Endothelial cell of umbilical vein (primary cell): ENCODE measurements around the gene TTC27. TPM values are rescaled to one million over a fixed set of nuclear protein-coding genes. Genes with fewer than 3 reads are reported as not detected.

ENCODE experiments used
- BruUV-seq: library from RNA; stranded (reverse); fragments of 400-500 nt; replicated peaks from 2 replicates; lab custom pipeline; 2021; lab: Mats Ljungman, UMichigan
- CTCF ChIA-PET: fragments of 300-600, 350-600 bp; sonication (Branson Sonifier 250); formaldehyde crosslinking; loops from one replicate; lab custom pipeline; 2021; ENCODE audit warnings: antibody characterized with exemption, inconsistent platforms; lab: Charles Lee
- POLR2A ChIA-PET: fragments of 300-600, 350-600 bp; sonication (Branson Sonifier 250); formaldehyde crosslinking; loops from one replicate; lab custom pipeline; 2021; ENCODE audit warnings: antibody characterized with exemption, inconsistent platforms; lab: Charles Lee
- DNase-seq: peaks from one replicate; pipeline ENCODE4 v3.0.0-alpha.2; 2011; ENCODE audit warnings: low read depth, low spot score
- FAIRE-seq: peaks from 2 replicates; lab custom pipeline; 2011; peaks lifted over from hg19 to GRCh38; lab: Jason Lieb, UNC
- H2AFZ ChIP-seq: 2 replicates; pipeline ENCODE4 v1.6.0; 2012; ENCODE audit warnings: low read depth, low read length, control low read depth, inconsistent platforms
- H3K27ac ChIP-seq: 2 replicates; pipeline ENCODE4 v1.5.1; 2011; ENCODE audit warnings: low read depth, mild to moderate bottlenecking, control low read depth, low read length, moderate library complexity; ENCODE audit not compliant: insufficient read depth
- H3K27me3 ChIP-seq, 2 experiments: 2 replicates each; pipeline versions ENCODE4 v1.6.0 to v1.6.1; 2011; ENCODE audit warnings: low read length in 2 of 2, mixed read lengths in 1 of 2; ENCODE audit not compliant: control insufficient read depth in 2 of 2, insufficient read depth in 2 of 2
- H3K36me3 ChIP-seq, 2 experiments: 2 replicates in 1 of 2; 3 replicates in 1 of 2; pipeline ENCODE4 v1.5.1; 2011; ENCODE audit warnings: low read length in 2 of 2, mild to moderate bottlenecking in 1 of 2, moderate library complexity in 1 of 2; ENCODE audit not compliant: control insufficient read depth in 2 of 2, insufficient read depth in 2 of 2; ENCODE audit errors: extremely low read depth in 1 of 2
- H3K4me1 ChIP-seq: 3 replicates; pipeline ENCODE4 v1.5.1; 2011; ENCODE audit warnings: mild to moderate bottlenecking, low read length; ENCODE audit not compliant: control insufficient read depth, insufficient read depth; ENCODE audit errors: extremely low read depth
- H3K4me2 ChIP-seq: 2 replicates; pipeline ENCODE4 v1.6.1; 2011; ENCODE audit warnings: low read length, control low read depth, mixed read lengths; ENCODE audit not compliant: insufficient read depth
- H3K4me3 ChIP-seq, 3 experiments: fragments of 200-600 bp in 1 of 3; sonication (generic), shearing (Covaris generic) in 1 of 3; replicated peaks in 1 of 3; 2 replicates each; pipeline ENCODE4 v1.5.1; 2011 to 2016; ENCODE audit warnings: control low read depth in 3 of 3, low read length in 3 of 3, mild to moderate bottlenecking in 2 of 3, inconsistent platforms in 1 of 3, low read depth in 1 of 3, moderate library complexity in 1 of 3; ENCODE audit not compliant: insufficient read depth in 1 of 3
- H3K79me2 ChIP-seq: 2 replicates; pipeline ENCODE4 v1.6.0; 2012; ENCODE audit warnings: low read length, inconsistent platforms; ENCODE audit not compliant: control insufficient read depth, insufficient read depth
- H3K9ac ChIP-seq: replicated peaks from 2 replicates; pipeline ENCODE3; 2011; ENCODE audit warnings: low read length, control low read depth; ENCODE audit not compliant: insufficient read depth; ENCODE audit errors: extremely low read depth
- H3K9me1 ChIP-seq: replicated peaks from 3 replicates; pipeline ENCODE4 v1.6.0; 2011; ENCODE audit warnings: mild to moderate bottlenecking, low read length; ENCODE audit not compliant: control insufficient read depth, insufficient read depth; ENCODE audit errors: extremely low read depth
- H3K9me3 ChIP-seq: replicated peaks from 2 replicates; pipeline ENCODE4 v1.5.1; 2012; ENCODE audit warnings: low read length, inconsistent platforms; ENCODE audit not compliant: control insufficient read depth, insufficient read depth
- H4K20me1 ChIP-seq: replicated peaks from 2 replicates; pipeline ENCODE3; 2011; ENCODE audit warnings: mild to moderate bottlenecking, low read length; ENCODE audit not compliant: control insufficient read depth, insufficient read depth; ENCODE audit errors: extremely low read depth
- CTCF ChIP-seq, 2 donors: IDR thresholded peaks; 1 replicate in 1 of 2; 2 replicates in 1 of 2; pipeline ENCODE4 v1.5.1; 2011; ENCODE audit warnings: low read length in 2 of 2, mild to moderate bottlenecking in 2 of 2, moderate library complexity in 2 of 2, control low read depth in 1 of 2, inconsistent platforms in 1 of 2, low read depth in 1 of 2; ENCODE audit not compliant: insufficient read depth in 1 of 2; ENCODE audit errors: extremely low read depth in 1 of 2
- EZH2 ChIP-seq: IDR thresholded peaks from 2 replicates; pipeline ENCODE4 v1.6.1; 2012; ENCODE audit warnings: borderline replicate concordance, low read depth, mild to moderate bottlenecking, moderate library complexity, low read length, inconsistent platforms; ENCODE audit not compliant: severe bottlenecking
- FOS ChIP-seq: IDR thresholded peaks from 2 replicates; pipeline ENCODE4 v1.6.1; 2011; ENCODE audit warnings: mild to moderate bottlenecking, low read length, moderate library complexity, borderline replicate concordance; ENCODE audit not compliant: insufficient read depth
- GATA2 ChIP-seq: IDR thresholded peaks from 2 replicates; pipeline ENCODE4 v1.7.0; 2011; ENCODE audit warnings: low read depth, mild to moderate bottlenecking, moderate library complexity, mixed read lengths, low read length; ENCODE audit not compliant: insufficient read length, insufficient read depth
- JUN ChIP-seq: IDR thresholded peaks from 2 replicates; pipeline ENCODE4 v1.6.1; 2011; ENCODE audit warnings: borderline replicate concordance, low read depth; ENCODE audit not compliant: insufficient read length, insufficient read depth
- MAX ChIP-seq: IDR thresholded peaks from 2 replicates; pipeline ENCODE4 v1.6.1; 2011; ENCODE audit not compliant: insufficient read depth, insufficient read length
- MYC ChIP-seq: IDR thresholded peaks from one replicate; pipeline ENCODE4 v1.6.1; 2011; ENCODE audit warnings: mild to moderate bottlenecking, low read depth, low read length
- POLR2A ChIP-seq: IDR thresholded peaks from 2 replicates; pipeline ENCODE4 v1.6.1; 2012; ENCODE audit warnings: low read depth, mild to moderate bottlenecking, control low read depth, low read length
- POLR2AphosphoS5 ChIP-seq: IDR thresholded peaks from 2 replicates; pipeline ENCODE4 v1.6.1; 2012; ENCODE audit warnings: low read depth, mild to moderate bottlenecking, control low read depth, low read length, moderate library complexity; ENCODE audit not compliant: insufficient read depth
- dilution Hi-C: fragments of 300-500 bp; cut with MboI; formaldehyde crosslinking; loops from one replicate; pipeline ENCODE4 v1.15.0; 2019; ENCODE audit warnings: low sequenced_read_pairs; ENCODE audit not compliant: extremely low pct_ligation_motif_present
- intact Hi-C: fragments of 100-400 bp; cut with micrococcal nuclease; formaldehyde crosslinking; loops from one replicate; pipeline ENCODE4 v1.10.0; 2022
- polyA plus RNA-seq, 4 experiments: library from polyadenylated mRNA; depleted of rRNA in 3 of 4; stranded (reverse) in 3 of 4; unstranded in 1 of 4; fragments of >200 nt; gene quantifications; 2 replicates each; pipeline versions ENCODE4 v1.2.1 to v1.2.3, GENCODE V29; 2011 to 2012; ENCODE audit warnings: missing spikeins in 1 of 4
- total RNA-seq: library from RNA; stranded (reverse); gene quantifications from 2 replicates; pipeline ENCODE4 v1.2.3, GENCODE V29; 2021

The TTC27 gene
- total and polyA plus RNA-seq, 2 donors (not counting 3 experiments of a cell fraction or from before 2014, with no cell fraction given), result 16.3 to 20.1 TPM

- H3K4me2 ChIP-seq, result no peak overlapping the region
- DNase-seq (no peak), FAIRE-seq (no peak)
- intact Hi-C loops (no loop called here), dilution Hi-C loops (no loop called here)
- BruUV-seq, result no TSS peak
- CTCF ChIA-PET, result no interaction called here
- no peaks in the 10 kb centered on the region for H4K20me1 ChIP-seq
- H3K9ac ChIP-seq, result no peak overlapping the region
- no peak overlapping the region for H3K4me3 ChIP-seq
- no peaks in the 10 kb centered on the region for H3K36me3 ChIP-seq
- H3K79me2 ChIP-seq, result no peaks in the 10 kb centered on the region
- no peaks in the 10 kb centered on the region for H3K9me1 ChIP-seq
- no peaks in the 10 kb centered on the region for H3K4me1 ChIP-seq
- H2AFZ ChIP-seq, result no peak overlapping the region
- no peaks in the 10 kb centered on the region for H3K9me3 ChIP-seq
- H3K27ac ChIP-seq, result no peak overlapping the region
- H3K27me3 ChIP-seq, result no peaks in the 10 kb centered on the region
- TF ChIP-seq GATA2 (no peak), MYC (no peak), POLR2A (no peak), FOS (no peak), JUN (no peak), CTCF (IDR thresholded peaks at IDR 0.05; ENCODE audit: extremely low read depth in 1 of 2, insufficient read depth in 1 of 2, low read depth in 1 of 2, low read length in 2 of 2) (no peak), POLR2AphosphoS5 (no peak), MAX (no peak), EZH2 (no peak)
- POLR2A ChIA-PET, result no interaction called here
These were observed 115.8 kb downstream of the TTC27 start for GRCh38 chr2:32743480-32744236.
